Brain microvascular endothelial cell (primary cell): ENCODE results near the gene PLD1.

Source experiments
- DNase-seq: peaks from one replicate; pipeline ENCODE4 v3.0.0-alpha.2; 2020
- H3K27ac ChIP-seq: fragments of 250-450 bp; sonication (Bioruptor Pico); 2 replicates; pipeline ENCODE4 v1.5.1; 2020; ENCODE audit warnings: mild to moderate bottlenecking, moderate library complexity
- H3K27me3 ChIP-seq: fragments of 250-450 bp; sonication (Bioruptor Pico); replicated peaks from 2 replicates; pipeline ENCODE4 v1.5.1; 2020; ENCODE audit warnings: mild to moderate bottlenecking
- H3K36me3 ChIP-seq: fragments of 250-450 bp; sonication (Bioruptor Pico); replicated peaks from 2 replicates; pipeline ENCODE4 v1.5.1; 2020; ENCODE audit warnings: mild to moderate bottlenecking
- H3K4me3 ChIP-seq: 2 replicates; pipeline ENCODE4 v1.5.1; 2011; ENCODE audit warnings: low read depth, mild to moderate bottlenecking, control low read depth, low read length, moderate library complexity
- CTCF ChIP-seq: IDR thresholded peaks from 2 replicates; pipeline ENCODE4 v1.5.1; 2011; ENCODE audit warnings: low read depth, mild to moderate bottlenecking, moderate library complexity, low read length, control low read depth, inconsistent platforms; ENCODE audit errors: missing control alignments
- in situ Hi-C: cut with HindIII; loops from 2 replicates; pipeline ENCODE4 v1.10.0; 2017; ENCODE audit warnings: low sequenced_read_pairs, low pct_ligation_motif_present

The PLD1 gene

GRCh38 chr3:171585039-171585438 lies 225.2 kb downstream of the PLD1 start:
- no peaks in the 10 kb centered on the region for H3K27me3 ChIP-seq
- no peak overlapping the region for H3K27ac ChIP-seq
- in situ Hi-C loops, result no loop called here
- DNase-seq, result no peak
- no peak for TF ChIP-seq CTCF
- H3K4me3 ChIP-seq, result no peak overlapping the region
- no peaks in the 10 kb centered on the region for H3K36me3 ChIP-seq

GRCh38 chr3:171584100-171584499 lies 226.2 kb downstream of the PLD1 start:
- in situ Hi-C loops, result no loop called here
- DNase-seq, result no peak
- no peaks in the 10 kb centered on the region for H3K27me3 ChIP-seq
- no peak for TF ChIP-seq CTCF
- H3K4me3 ChIP-seq, result no peak overlapping the region
- H3K36me3 ChIP-seq, result no peaks in the 10 kb centered on the region
- H3K27ac ChIP-seq, result no peak overlapping the region

GRCh38 chr3:171574556-171575240 lies 235.6 kb downstream of the PLD1 start:
- H3K36me3 ChIP-seq, result no peaks in the 10 kb centered on the region
- in situ Hi-C loops, result loop anchor here (25.0 kb wide), 1 partner anchor 387 kb away; no protein-coding TSS in a partner anchor
- H3K27me3 ChIP-seq, result no peaks in the 10 kb centered on the region
- H3K27ac ChIP-seq, result no peak overlapping the region
- no peak overlapping the region for H3K4me3 ChIP-seq
- no peak for DNase-seq
- TF ChIP-seq CTCF, result no peak

- in situ Hi-C loops, result loop anchor here (25.0 kb wide), 1 partner anchor 382 kb away; no protein-coding TSS in a partner anchor
- no peak overlapping the region for H3K4me3 ChIP-seq
- H3K36me3 ChIP-seq, result no peaks in the 10 kb centered on the region
- H3K27me3 ChIP-seq, result no peaks in the 10 kb centered on the region
- TF ChIP-seq CTCF, result no peak
- DNase-seq, result no peak
- no peak overlapping the region for H3K27ac ChIP-seq
Measured at GRCh38 chr3:171569571-171570132, 240.6 kb downstream of the PLD1 start.

- in situ Hi-C loops, result loop anchor here (25.0 kb wide), 1 partner anchor 381 kb away; no protein-coding TSS in a partner anchor
Measured at GRCh38 chr3:171568766-171569165, 241.5 kb downstream of the PLD1 start.

More at GRCh38 chr3:171568766-171569165, 241.5 kb downstream of the PLD1 start:
- no peak for TF ChIP-seq CTCF
- DNase-seq, result no peak
- Histone ChIP-seq H3K27me3 (no peaks in the 10 kb centered on the region), H3K4me3 (no peak overlapping the region), H3K36me3 (no peaks in the 10 kb centered on the region), H3K27ac (no peak overlapping the region)
